ENCODE measurements around the gene SPOCK2.

DNA sequence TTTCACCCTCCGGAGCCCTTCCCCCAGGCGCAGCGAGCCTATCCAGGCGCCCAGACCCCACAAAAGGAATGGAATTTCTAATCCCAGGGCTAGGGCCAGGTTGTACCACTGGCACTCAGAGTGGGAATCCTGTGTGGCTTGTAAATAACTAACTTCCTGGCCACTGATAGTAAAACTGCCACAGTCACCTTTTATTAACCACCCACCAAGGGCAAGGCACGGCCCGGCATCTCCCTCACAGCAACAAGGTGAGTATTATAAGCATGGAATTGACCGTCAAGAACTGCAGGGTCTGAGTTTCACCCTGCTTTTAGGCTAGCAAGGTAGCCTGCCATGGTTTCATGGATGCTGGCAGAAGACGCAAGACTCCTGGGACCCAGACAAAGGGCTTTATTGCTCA lies 51.1 kb downstream of the SPOCK2 start:
- no peak for TF ChIP-seq CTCF (IDR thresholded peaks at IDR 0.05)
- TF ChIP-seq EZH2 (IDR thresholded peaks at IDR 0.05; ENCODE audit: borderline replicate concordance, insufficient read depth, low read depth, low read length, poor library complexity, severe bottlenecking) = no peak

Data from B cell (primary cell).